ENCODE data around the gene ACTRT2. TPM values are rescaled to one million over a fixed set of nuclear protein-coding genes. Genes with fewer than 3 reads are reported as not detected.

The ACTRT2 gene
- polyA plus RNA-seq, 1 of the 3 experiments (the other 2 are of a cell fraction): not detected

GRCh38 chr1:2987773-2988172, 33.5 kb upstream of the ACTRT2 start:
- Histone ChIP-seq H2AFZ (ENCODE audit: low read depth) (no peak overlapping the region), H3K4me2 (no peak overlapping the region), H4K20me1 (ENCODE audit: insufficient read depth) (no peaks in the 10 kb centered on the region), H3K79me2 (ENCODE audit: insufficient read depth) (no peaks in the 10 kb centered on the region), H3K27me3 (ENCODE audit: insufficient read depth) (no peaks in the 10 kb centered on the region), H3K9me3 (no peaks in the 10 kb centered on the region), H3K4me3 (ENCODE audit: low read depth in 2 of 2, low read length in 1 of 2) (no peak overlapping the region), H3K36me3 (replicated peaks in 1 of 2; ENCODE audit: control insufficient read depth in 1 of 2, insufficient read depth in 2 of 2, low read length in 1 of 2) (no peaks in the 10 kb centered on the region), H3K9ac (no peak overlapping the region), H3F3A (replicated peaks; ENCODE audit: insufficient read depth) (no peaks in the 10 kb centered on the region), H3K9me2 (no peaks in the 10 kb centered on the region), H3K4me1 (ENCODE audit: control insufficient read depth in 1 of 2, insufficient read depth in 2 of 2, low read depth in 1 of 2, low read length in 1 of 2) (no peaks in the 10 kb centered on the region), H3K27ac (ENCODE audit: low read depth in 2 of 2, low read length in 1 of 2) (no peak overlapping the region)
- WGBS (ENCODE audit: low lambda C conversion rate): 0% methylated on average over 1 of the region's 16 CpGs
- TF ChIP-seq, protein P1, sequence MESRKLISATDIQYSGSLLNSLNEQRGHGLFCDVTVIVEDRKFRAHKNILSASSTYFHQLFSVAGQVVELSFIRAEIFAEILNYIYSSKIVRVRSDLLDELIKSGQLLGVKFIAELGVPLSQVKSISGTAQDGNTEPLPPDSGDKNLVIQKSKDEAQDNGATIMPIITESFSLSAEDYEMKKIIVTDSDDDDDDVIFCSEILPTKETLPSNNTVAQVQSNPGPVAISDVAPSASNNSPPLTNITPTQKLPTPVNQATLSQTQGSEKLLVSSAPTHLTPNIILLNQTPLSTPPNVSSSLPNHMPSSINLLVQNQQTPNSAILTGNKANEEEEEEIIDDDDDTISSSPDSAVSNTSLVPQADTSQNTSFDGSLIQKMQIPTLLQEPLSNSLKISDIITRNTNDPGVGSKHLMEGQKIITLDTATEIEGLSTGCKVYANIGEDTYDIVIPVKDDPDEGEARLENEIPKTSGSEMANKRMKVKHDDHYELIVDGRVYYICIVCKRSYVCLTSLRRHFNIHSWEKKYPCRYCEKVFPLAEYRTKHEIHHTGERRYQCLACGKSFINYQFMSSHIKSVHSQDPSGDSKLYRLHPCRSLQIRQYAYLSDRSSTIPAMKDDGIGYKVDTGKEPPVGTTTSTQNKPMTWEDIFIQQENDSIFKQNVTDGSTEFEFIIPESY (IDR thresholded peaks at IDR 0.05; ENCODE audit: borderline replicate concordance, low read depth): no peak
- TF ChIP-seq, protein P2, sequence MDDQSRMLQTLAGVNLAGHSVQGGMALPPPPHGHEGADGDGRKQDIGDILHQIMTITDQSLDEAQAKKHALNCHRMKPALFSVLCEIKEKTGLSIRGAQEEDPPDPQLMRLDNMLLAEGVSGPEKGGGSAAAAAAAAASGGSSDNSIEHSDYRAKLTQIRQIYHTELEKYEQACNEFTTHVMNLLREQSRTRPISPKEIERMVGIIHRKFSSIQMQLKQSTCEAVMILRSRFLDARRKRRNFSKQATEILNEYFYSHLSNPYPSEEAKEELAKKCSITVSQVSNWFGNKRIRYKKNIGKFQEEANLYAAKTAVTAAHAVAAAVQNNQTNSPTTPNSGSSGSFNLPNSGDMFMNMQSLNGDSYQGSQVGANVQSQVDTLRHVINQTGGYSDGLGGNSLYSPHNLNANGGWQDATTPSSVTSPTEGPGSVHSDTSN (IDR thresholded peaks at IDR 0.05): no peak
- no peak for TF ChIP-seq NRF1 (IDR thresholded peaks at IDR 0.05; ENCODE audit: low read depth, low read length)
- TF ChIP-seq USF2 (IDR thresholded peaks at IDR 0.05; ENCODE audit: borderline replicate concordance, low read depth, low read length): no peak
- TF ChIP-seq, protein P3, sequence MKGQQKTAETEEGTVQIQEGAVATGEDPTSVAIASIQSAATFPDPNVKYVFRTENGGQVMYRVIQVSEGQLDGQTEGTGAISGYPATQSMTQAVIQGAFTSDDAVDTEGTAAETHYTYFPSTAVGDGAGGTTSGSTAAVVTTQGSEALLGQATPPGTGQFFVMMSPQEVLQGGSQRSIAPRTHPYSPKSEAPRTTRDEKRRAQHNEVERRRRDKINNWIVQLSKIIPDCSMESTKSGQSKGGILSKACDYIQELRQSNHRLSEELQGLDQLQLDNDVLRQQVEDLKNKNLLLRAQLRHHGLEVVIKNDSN (IDR thresholded peaks at IDR 0.05; ENCODE audit: borderline replicate concordance, low read depth): no peak
- no peak for TF ChIP-seq YY1 (IDR thresholded peaks at IDR 0.05; ENCODE audit: low read depth)
- TF ChIP-seq MXI1 (IDR thresholded peaks at IDR 0.05; ENCODE audit: low read depth, low read length): no peak
- no peak for TF ChIP-seq RCOR1 (IDR thresholded peaks at IDR 0.05; ENCODE audit: low read length)
- TF ChIP-seq SIN3A (IDR thresholded peaks at IDR 0.05; ENCODE audit: borderline replicate concordance, low read depth, low read length): no peak
- no peak for TF ChIP-seq CHD2 (IDR thresholded peaks at IDR 0.05; ENCODE audit: low read length, partially characterized antibody)
- TF ChIP-seq RXRA (IDR thresholded peaks at IDR 0.05; ENCODE audit: borderline replicate concordance, low read depth): no peak
- no peak for TF ChIP-seq IRF3 (IDR thresholded peaks at IDR 0.05; ENCODE audit: low read depth, low read length)
- TF ChIP-seq EZH2phosphoT487 (IDR thresholded peaks at IDR 0.05; ENCODE audit: borderline replicate concordance, low read depth): no peak
- no peak for TF ChIP-seq FOXJ3 (CRISPR knock-in tag; IDR thresholded peaks at IDR 0.05)
- TF ChIP-seq FOXM1 (IDR thresholded peaks at IDR 0.05; ENCODE audit: low read depth): no peak
- TF ChIP-seq FOSL2 (IDR thresholded peaks at IDR 0.05; ENCODE audit: borderline replicate concordance, low read depth): no peak
- TF ChIP-seq GABPA (IDR thresholded peaks at IDR 0.05; ENCODE audit: low read depth): no peak
- TF ChIP-seq, protein P4, sequence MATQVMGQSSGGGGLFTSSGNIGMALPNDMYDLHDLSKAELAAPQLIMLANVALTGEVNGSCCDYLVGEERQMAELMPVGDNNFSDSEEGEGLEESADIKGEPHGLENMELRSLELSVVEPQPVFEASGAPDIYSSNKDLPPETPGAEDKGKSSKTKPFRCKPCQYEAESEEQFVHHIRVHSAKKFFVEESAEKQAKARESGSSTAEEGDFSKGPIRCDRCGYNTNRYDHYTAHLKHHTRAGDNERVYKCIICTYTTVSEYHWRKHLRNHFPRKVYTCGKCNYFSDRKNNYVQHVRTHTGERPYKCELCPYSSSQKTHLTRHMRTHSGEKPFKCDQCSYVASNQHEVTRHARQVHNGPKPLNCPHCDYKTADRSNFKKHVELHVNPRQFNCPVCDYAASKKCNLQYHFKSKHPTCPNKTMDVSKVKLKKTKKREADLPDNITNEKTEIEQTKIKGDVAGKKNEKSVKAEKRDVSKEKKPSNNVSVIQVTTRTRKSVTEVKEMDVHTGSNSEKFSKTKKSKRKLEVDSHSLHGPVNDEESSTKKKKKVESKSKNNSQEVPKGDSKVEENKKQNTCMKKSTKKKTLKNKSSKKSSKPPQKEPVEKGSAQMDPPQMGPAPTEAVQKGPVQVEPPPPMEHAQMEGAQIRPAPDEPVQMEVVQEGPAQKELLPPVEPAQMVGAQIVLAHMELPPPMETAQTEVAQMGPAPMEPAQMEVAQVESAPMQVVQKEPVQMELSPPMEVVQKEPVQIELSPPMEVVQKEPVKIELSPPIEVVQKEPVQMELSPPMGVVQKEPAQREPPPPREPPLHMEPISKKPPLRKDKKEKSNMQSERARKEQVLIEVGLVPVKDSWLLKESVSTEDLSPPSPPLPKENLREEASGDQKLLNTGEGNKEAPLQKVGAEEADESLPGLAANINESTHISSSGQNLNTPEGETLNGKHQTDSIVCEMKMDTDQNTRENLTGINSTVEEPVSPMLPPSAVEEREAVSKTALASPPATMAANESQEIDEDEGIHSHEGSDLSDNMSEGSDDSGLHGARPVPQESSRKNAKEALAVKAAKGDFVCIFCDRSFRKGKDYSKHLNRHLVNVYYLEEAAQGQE (IDR thresholded peaks at IDR 0.05; ENCODE audit: low read depth, low read length): no peak
- TF ChIP-seq MEF2A (IDR thresholded peaks at IDR 0.05; ENCODE audit: borderline replicate concordance, low read depth): no peak
- no peak for TF ChIP-seq TAF1 (IDR thresholded peaks at IDR 0.05; ENCODE audit: borderline replicate concordance, low read depth, low read length)
- POLR2A ChIA-PET: no interaction called here
- no peak for DNase-seq
- CTCF ChIA-PET: no interaction called here

All from SK-N-SH (cell line).